GM23338 (cell line): Measurements from ENCODE around the gene SRP14. TPM values are rescaled to one million over a fixed set of nuclear protein-coding genes. Genes with fewer than 3 reads are reported as not detected.
"Not testable (repeated sequence)": the region's sequence is repeated elsewhere in the genome, so short reads cannot be mapped to it uniquely, and the experiment has no call there.

ENCODE experiments used
- ATAC-seq: fragments of 200-7000 bp; cut with Tn5 transposase; 3 replicates; pipeline ENCODE4 v1.9.1; 2020
- DNase-seq: peaks from one replicate; pipeline ENCODE4 v3.0.0-alpha.2; 2015; ENCODE audit warnings: low spot score
- H2AFZ ChIP-seq: fragments of 200-600 bp; sonication (generic); 2 replicates; pipeline ENCODE4 v1.8.0; 2016; ENCODE audit warnings: antibody characterized with exemption, mild to moderate bottlenecking, moderate library complexity
- H3F3A ChIP-seq: fragments of 200-600 bp; sonication (generic); replicated peaks from 2 replicates; pipeline ENCODE4 v1.8.0; 2017; ENCODE audit warnings: antibody characterized with exemption, mixed run types, low read depth
- H3K27ac ChIP-seq: fragments of 200-600 bp; sonication (generic); 2 replicates; pipeline ENCODE4 v1.6.1; 2016; ENCODE audit warnings: low read depth
- H3K27me3 ChIP-seq: fragments of 200-600 bp; sonication (generic); 2 replicates; pipeline ENCODE4 v1.8.0; 2016; ENCODE audit warnings: mild to moderate bottlenecking, mixed run types, moderate library complexity; ENCODE audit not compliant: insufficient read depth
- H3K36me3 ChIP-seq: fragments of 200-600 bp; sonication (generic); 2 replicates; pipeline ENCODE4 v1.8.0; 2016; ENCODE audit warnings: mild to moderate bottlenecking; ENCODE audit not compliant: insufficient read depth
- H3K4me1 ChIP-seq: fragments of 200-600 bp; sonication (generic); 2 replicates; pipeline ENCODE4 v1.8.0; 2016; ENCODE audit warnings: mild to moderate bottlenecking, moderate library complexity; ENCODE audit not compliant: insufficient read depth
- H3K4me2 ChIP-seq: fragments of 200-600 bp; sonication (generic); 2 replicates; pipeline ENCODE4 v1.7.1; 2017; ENCODE audit warnings: mixed run types
- H3K4me3 ChIP-seq: fragments of 200-600 bp; sonication (generic); 2 replicates; pipeline ENCODE4 v1.6.1; 2016; ENCODE audit warnings: mixed run types
- H3K79me2 ChIP-seq: fragments of 200-600 bp; sonication (generic); replicated peaks from 2 replicates; pipeline ENCODE4 v1.8.0; 2017; ENCODE audit warnings: mild to moderate bottlenecking; ENCODE audit not compliant: insufficient read depth
- H3K9me2 ChIP-seq: fragments of 200-600 bp; sonication (generic); 2 replicates; pipeline ENCODE4 v1.8.0; 2017; ENCODE audit not compliant: insufficient read depth
- H4K20me1 ChIP-seq: fragments of 200-600 bp; sonication (generic); replicated peaks from 2 replicates; pipeline ENCODE4 v1.8.0; 2017; ENCODE audit warnings: mild to moderate bottlenecking; ENCODE audit not compliant: insufficient read depth
- H3K27ac Mint-ChIP-seq: 2 replicates; pipeline ENCODE4 v1.8.0; 2020; ENCODE audit warnings: inconsistent platforms, mild to moderate bottlenecking, moderate library complexity, mixed read lengths
- H3K27me3 Mint-ChIP-seq: 3 replicates; pipeline ENCODE4 v1.8.0; 2022; ENCODE audit warnings: low read depth, mild to moderate bottlenecking, moderate library complexity, mixed read lengths, inconsistent platforms; ENCODE audit not compliant: insufficient read depth, poor library complexity
- H3K36me3 Mint-ChIP-seq: 3 replicates; pipeline ENCODE4 v1.8.0; 2021; ENCODE audit warnings: low read depth, mild to moderate bottlenecking, inconsistent platforms, moderate library complexity, mixed read lengths
- H3K4me1 Mint-ChIP-seq: 3 replicates; pipeline ENCODE4 v1.8.0; 2020; ENCODE audit warnings: mild to moderate bottlenecking, inconsistent platforms, mixed read lengths
- H3K4me3 Mint-ChIP-seq: 3 replicates; pipeline ENCODE4 v1.8.0; 2021; ENCODE audit warnings: moderate library complexity, mild to moderate bottlenecking, inconsistent platforms, mixed read lengths
- H3K9me3 Mint-ChIP-seq: 3 replicates; pipeline ENCODE4 v1.8.0; 2020; ENCODE audit warnings: moderate library complexity, mild to moderate bottlenecking, inconsistent platforms, mixed read lengths
- CREB1 ChIP-seq: fragments of 250-450 bp; sonication (Bioruptor Pico); IDR thresholded peaks from 2 replicates; pipeline ENCODE4 v1.5.0; 2020; ENCODE audit warnings: low read depth, mild to moderate bottlenecking, moderate library complexity
- ZNF114 ChIP-seq: fragments of 250-450 bp; sonication (Bioruptor Pico); IDR thresholded peaks from 2 replicates; pipeline ENCODE4 v1.5.0; 2020; ENCODE audit warnings: mild to moderate bottlenecking, moderate library complexity
- polyA plus RNA-seq: library from polyadenylated mRNA; unstranded; fragments of >200 nt; fragmentation: Nextera tagmentation; extraction: Ambion mirVana; gene quantifications from 2 replicates; pipeline ENCODE4 v1.2.1, GENCODE V29; 2016
- total RNA-seq: library from RNA; depleted of rRNA; stranded (reverse); fragments of >200 nt; shearing (Covaris generic); gene quantifications from 2 replicates; pipeline ENCODE4 v1.2.3, GENCODE V29; 2014
- TF ChIP-seq, protein P1 (sequence below): fragments of 250-450 bp; sonication (Bioruptor Pico); IDR thresholded peaks from 2 replicates; pipeline ENCODE4 v1.5.0; 2020; ENCODE audit warnings: mild to moderate bottlenecking, moderate library complexity

The SRP14 gene
- total and polyA plus RNA-seq, 2 experiments from 2014 or later, result 249 to 1,412 TPM

DNA sequence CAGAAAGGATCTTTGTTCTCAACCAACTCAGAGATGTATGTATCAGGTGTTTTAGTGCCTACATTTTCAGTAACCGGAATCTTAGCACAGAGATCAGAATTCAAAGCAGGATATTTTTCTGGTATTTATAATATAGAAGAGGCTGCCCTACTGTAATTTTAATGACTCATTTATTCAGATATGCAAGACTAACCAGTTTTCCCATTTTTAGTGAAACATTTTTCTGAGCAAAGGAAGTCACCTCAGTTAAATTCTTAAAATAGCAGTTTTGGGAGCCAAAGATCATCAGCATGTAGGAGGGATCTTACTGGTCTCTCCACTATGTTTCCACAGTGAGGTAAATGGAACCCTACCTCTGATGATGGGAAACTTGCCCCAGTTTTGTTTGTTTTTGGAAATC lies 42.0 kb downstream of the SRP14 start (continued):
- TF ChIP-seq, protein P1, sequence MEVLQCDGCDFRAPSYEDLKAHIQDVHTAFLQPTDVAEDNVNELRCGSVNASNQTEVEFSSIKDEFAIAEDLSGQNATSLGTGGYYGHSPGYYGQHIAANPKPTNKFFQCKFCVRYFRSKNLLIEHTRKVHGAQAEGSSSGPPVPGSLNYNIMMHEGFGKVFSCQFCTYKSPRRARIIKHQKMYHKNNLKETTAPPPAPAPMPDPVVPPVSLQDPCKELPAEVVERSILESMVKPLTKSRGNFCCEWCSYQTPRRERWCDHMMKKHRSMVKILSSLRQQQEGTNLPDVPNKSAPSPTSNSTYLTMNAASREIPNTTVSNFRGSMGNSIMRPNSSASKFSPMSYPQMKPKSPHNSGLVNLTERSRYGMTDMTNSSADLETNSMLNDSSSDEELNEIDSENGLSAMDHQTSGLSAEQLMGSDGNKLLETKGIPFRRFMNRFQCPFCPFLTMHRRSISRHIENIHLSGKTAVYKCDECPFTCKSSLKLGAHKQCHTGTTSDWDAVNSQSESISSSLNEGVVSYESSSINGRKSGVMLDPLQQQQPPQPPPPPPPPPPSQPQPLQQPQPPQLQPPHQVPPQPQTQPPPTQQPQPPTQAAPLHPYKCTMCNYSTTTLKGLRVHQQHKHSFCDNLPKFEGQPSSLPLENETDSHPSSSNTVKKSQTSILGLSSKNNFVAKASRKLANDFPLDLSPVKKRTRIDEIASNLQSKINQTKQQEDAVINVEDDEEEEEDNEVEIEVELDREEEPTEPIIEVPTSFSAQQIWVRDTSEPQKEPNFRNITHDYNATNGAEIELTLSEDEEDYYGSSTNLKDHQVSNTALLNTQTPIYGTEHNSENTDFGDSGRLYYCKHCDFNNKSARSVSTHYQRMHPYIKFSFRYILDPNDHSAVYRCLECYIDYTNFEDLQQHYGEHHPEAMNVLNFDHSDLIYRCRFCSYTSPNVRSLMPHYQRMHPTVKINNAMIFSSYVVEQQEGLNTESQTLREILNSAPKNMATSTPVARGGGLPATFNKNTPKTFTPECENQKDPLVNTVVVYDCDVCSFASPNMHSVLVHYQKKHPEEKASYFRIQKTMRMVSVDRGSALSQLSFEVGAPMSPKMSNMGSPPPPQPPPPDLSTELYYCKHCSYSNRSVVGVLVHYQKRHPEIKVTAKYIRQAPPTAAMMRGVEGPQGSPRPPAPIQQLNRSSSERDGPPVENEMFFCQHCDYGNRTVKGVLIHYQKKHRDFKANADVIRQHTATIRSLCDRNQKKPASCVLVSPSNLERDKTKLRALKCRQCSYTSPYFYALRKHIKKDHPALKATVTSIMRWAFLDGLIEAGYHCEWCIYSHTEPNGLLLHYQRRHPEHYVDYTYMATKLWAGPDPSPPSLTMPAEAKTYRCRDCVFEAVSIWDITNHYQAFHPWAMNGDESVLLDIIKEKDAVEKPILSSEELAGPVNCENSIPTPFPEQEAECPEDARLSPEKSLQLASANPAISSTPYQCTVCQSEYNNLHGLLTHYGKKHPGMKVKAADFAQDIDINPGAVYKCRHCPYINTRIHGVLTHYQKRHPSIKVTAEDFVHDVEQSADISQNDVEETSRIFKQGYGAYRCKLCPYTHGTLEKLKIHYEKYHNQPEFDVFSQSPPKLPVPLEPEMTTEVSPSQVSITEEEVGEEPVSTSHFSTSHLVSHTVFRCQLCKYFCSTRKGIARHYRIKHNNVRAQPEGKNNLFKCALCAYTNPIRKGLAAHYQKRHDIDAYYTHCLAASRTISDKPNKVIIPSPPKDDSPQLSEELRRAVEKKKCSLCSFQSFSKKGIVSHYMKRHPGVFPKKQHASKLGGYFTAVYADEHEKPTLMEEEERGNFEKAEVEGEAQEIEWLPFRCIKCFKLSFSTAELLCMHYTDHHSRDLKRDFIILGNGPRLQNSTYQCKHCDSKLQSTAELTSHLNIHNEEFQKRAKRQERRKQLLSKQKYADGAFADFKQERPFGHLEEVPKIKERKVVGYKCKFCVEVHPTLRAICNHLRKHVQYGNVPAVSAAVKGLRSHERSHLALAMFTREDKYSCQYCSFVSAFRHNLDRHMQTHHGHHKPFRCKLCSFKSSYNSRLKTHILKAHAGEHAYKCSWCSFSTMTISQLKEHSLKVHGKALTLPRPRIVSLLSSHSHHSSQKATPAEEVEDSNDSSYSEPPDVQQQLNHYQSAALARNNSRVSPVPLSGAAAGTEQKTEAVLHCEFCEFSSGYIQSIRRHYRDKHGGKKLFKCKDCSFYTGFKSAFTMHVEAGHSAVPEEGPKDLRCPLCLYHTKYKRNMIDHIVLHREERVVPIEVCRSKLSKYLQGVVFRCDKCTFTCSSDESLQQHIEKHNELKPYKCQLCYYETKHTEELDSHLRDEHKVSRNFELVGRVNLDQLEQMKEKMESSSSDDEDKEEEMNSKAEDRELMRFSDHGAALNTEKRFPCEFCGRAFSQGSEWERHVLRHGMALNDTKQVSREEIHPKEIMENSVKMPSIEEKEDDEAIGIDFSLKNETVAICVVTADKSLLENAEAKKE (CRISPR knock-in tag), result no peak
- no peak for TF ChIP-seq CREB1 (CRISPR knock-in tag)
- no peak for TF ChIP-seq ZNF114 (CRISPR knock-in tag)

DNA sequence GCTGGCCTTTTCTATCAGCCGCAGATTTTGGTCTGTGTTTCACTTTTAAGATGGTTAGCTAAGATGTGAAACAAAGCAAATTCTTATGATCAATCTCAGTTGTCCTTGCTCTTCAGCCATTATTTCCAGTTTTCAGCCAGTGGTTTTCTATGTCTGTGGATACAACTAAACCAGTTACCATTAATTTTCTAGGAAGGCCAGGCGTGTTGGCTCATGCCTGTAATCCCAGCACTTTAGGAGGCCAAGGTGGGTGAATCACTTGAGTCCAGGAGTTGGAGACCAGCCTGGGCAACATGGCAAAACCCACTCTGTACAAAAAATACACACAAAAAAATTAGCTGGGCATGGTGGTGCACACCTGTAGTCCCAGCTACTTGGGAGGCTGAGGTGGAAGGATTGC lies 42.8 kb downstream of the SRP14 start:
- Histone ChIP-seq H3F3A (peaks cover 10% of the 10 kb centered on the region), H3K27ac (peak overlapping the region; percentile 65; the same call in 1 of the 2 replicates), H3K36me3 (peaks cover 62% of the 10 kb centered on the region)
- H3K27me3 ChIP-seq, H3K4me1 Mint-ChIP-seq, H3K79me2 ChIP-seq, H4K20me1 ChIP-seq, H3K9me2 ChIP-seq, H3K4me2 ChIP-seq, H2AFZ ChIP-seq, H3K27me3 Mint-ChIP-seq, DNase-seq, ATAC-seq, H3K4me3 Mint-ChIP-seq, H3K9me3 Mint-ChIP-seq, H3K4me3 ChIP-seq, H3K4me1 ChIP-seq: not testable (repeated sequence)
- H3K36me3 Mint-ChIP-seq, result peaks cover 69% of the 10 kb centered on the region
- H3K27ac Mint-ChIP-seq, result peak overlapping the region; percentile 68; the same call in 1 of the 2 replicates

DNA sequence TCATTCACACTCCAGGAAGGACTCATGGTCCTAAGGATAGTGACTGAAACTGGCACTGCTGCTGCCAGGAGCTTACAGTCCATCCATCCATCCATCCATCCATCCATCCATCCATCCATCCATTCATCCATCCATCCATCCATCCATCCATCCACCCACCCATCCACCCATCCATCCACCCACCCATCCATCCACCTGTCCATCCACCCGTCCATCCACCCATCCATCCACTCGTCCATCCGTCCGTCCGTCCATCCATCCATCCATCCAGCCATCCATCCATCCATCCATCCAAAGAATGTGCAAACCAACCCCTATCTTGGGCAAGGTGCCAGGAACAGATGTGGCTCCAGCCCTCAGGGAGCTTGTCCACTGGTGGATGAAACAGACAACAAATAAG lies 46.0 kb downstream of the SRP14 start:
- H3K27me3 ChIP-seq, result not testable (repeated sequence)
- peaks cover 69% of the 10 kb centered on the region for H3K36me3 ChIP-seq
- peaks cover 79% of the 10 kb centered on the region for H3K36me3 Mint-ChIP-seq

More for the DNA sequence above, 46.0 kb downstream of the SRP14 start:
- not testable (repeated sequence) for H3K4me2 ChIP-seq, H3K9me3 Mint-ChIP-seq, H2AFZ ChIP-seq, H3K27ac ChIP-seq, H3K4me1 Mint-ChIP-seq, H3K27me3 Mint-ChIP-seq, H3K9me2 ChIP-seq, H3K4me3 ChIP-seq, H3K27ac Mint-ChIP-seq, ATAC-seq, DNase-seq, H3K4me3 Mint-ChIP-seq, H3K79me2 ChIP-seq, H3K4me1 ChIP-seq
- H3F3A ChIP-seq, result peaks cover 25% of the 10 kb centered on the region
- H4K20me1 ChIP-seq, result 0 out of 2 replicates have a peak, but pooled peaks cover 10% of the 10 kb centered on the region
